Upper lobe of left lung (tissue), 6 donors: Measurements from ENCODE around the gene KIAA0232. TPM values are rescaled to one million over a fixed set of nuclear protein-coding genes. Genes with fewer than 3 reads are reported as not detected.

Experiments
- ATAC-seq, 2 donors: fragments of 200-7000 bp; cut with Tn5 transposase; one replicate each; pipeline ENCODE4 v1.9.1; 2022; ENCODE audit warnings: mild to moderate bottlenecking in 2 of 2, moderate library complexity in 2 of 2; ENCODE audit not compliant: low FRiP score in 2 of 2
- DNase-seq, 2 donors: peaks; one replicate each; pipeline ENCODE4 v3.0.0-alpha.2; 2019 to 2020
- H3K27ac ChIP-seq, 4 donors: fragments of 200-600 bp; sonication (generic); one replicate each; pipeline ENCODE4 v1.5.1; 2016 to 2019
- H3K27me3 ChIP-seq, 4 donors: fragments of 200-600 bp; sonication (generic); one replicate each; pipeline ENCODE4 v1.5.1; 2017 to 2019
- H3K36me3 ChIP-seq, 4 donors: fragments of 200-600 bp; sonication (generic); one replicate each; pipeline ENCODE4 v1.5.1; 2016 to 2019
- H3K4me1 ChIP-seq, 4 donors: fragments of 200-600 bp; sonication (generic); one replicate each; pipeline ENCODE4 v1.5.1; 2018 to 2019
- H3K4me3 ChIP-seq, 4 donors: fragments of 200-600 bp; sonication (generic); one replicate each; pipeline ENCODE4 v1.5.1; 2017 to 2019; ENCODE audit warnings: mild to moderate bottlenecking in 2 of 4, moderate library complexity in 1 of 4
- H3K9me3 ChIP-seq, 4 donors: fragments of 200-600 bp; sonication (generic); one replicate each; pipeline ENCODE4 v1.5.1; 2018 to 2019
- CTCF ChIP-seq, 6 experiments: fragments of 450-650 bp in 4 of 6; fragments of 200-600 bp in 2 of 6; sonication (generic) in 2 of 6; IDR thresholded peaks; one replicate each; pipeline ENCODE4 v1.5.1; 2016 to 2019; ENCODE audit warnings: antibody characterized with exemption in 6 of 6
- EP300 ChIP-seq, 4 donors: sonication (generic); formaldehyde crosslinking; IDR thresholded peaks; one replicate each; pipeline ENCODE4 v1.5.1; 2017; ENCODE audit warnings: antibody characterized with exemption in 4 of 4, control low read depth in 2 of 4
- POLR2A ChIP-seq, 4 donors: fragments of 450-650 bp; IDR thresholded peaks; one replicate each; pipeline ENCODE4 v1.5.1; 2016 to 2017; ENCODE audit warnings: antibody characterized with exemption in 4 of 4, mild to moderate bottlenecking in 2 of 4
- POLR2AphosphoS5 ChIP-seq, 2 donors: sonication (generic); formaldehyde crosslinking; IDR thresholded peaks; one replicate each; pipeline ENCODE4 v1.5.1; 2017; ENCODE audit warnings: antibody characterized with exemption in 2 of 2
- WGBS, 2 donors: methylation state at CpG; one replicate each; pipeline ENCODE4 v1.1.5; 2017 to 2018; 5-methylcytosine and 5-hydroxymethylcytosine counted together
- total RNA-seq, 6 donors: library from RNA; depleted of rRNA in 4 of 6; stranded (reverse); fragments of >200 nt in 4 of 6; gene quantifications; one replicate each; pipeline versions ENCODE4 v1.1.0 to v1.2.1, GENCODE V29; 2016 to 2021
- donor health status: DM: no; HTN: no; CAD: no; lungs with moderate emphysema.
- donor health status: DM: no; HTN: yes; CAD: no; lungs with severe emphysema.

The KIAA0232 gene
- total RNA-seq, 6 donors from 2014 or later, result 22.6 to 45.0 (median 24.4) TPM

- TF ChIP-seq POLR2A (IDR thresholded peaks at IDR 0.05) (no peak), EP300 (IDR thresholded peaks at IDR 0.05) (no peak), CTCF (IDR thresholded peaks at IDR 0.05) (no peak), POLR2AphosphoS5 (IDR thresholded peaks at IDR 0.05) (no peak)
- Histone ChIP-seq H3K27ac (no peak overlapping the region), H3K36me3 (peaks cover 19 to 61% (median 28%) of the 10 kb centered on the region in 4 donors), H3K9me3 (no peaks in the 10 kb centered on the region), H3K4me3 (no peak overlapping the region), H3K4me1 (peaks cover 2 to 16% (median 11%) of the 10 kb centered on the region in 4 donors), H3K27me3 (no peaks in the 10 kb centered on the region)
- no peak for DNase-seq
- ATAC-seq, result no peak
- 81 to 98% methylated on average over 6 of the region's 6 CpGs for WGBS, 2 donors
These were observed 76.5 kb downstream of the KIAA0232 start for GRCh38 chr4:6858997-6859396.

- H3K9me3 ChIP-seq, result no peaks in the 10 kb centered on the region
- peaks cover 19 to 61% (median 28%) of the 10 kb centered on the region in 4 donors for H3K36me3 ChIP-seq
- no peak for ATAC-seq
- H3K27me3 ChIP-seq, result no peaks in the 10 kb centered on the region
- WGBS, 2 donors, result 96 to 100% methylated on average over 1 of the region's 1 CpG
- peaks cover 2 to 13% (median 6%) of the 10 kb centered on the region in 4 donors for H3K4me1 ChIP-seq
- H3K4me3 ChIP-seq, result no peak overlapping the region
- H3K27ac ChIP-seq, result no peak overlapping the region
- no peak for DNase-seq
- TF ChIP-seq POLR2A (IDR thresholded peaks at IDR 0.05), result no peak
- TF ChIP-seq EP300 (IDR thresholded peaks at IDR 0.05), result no peak
- TF ChIP-seq POLR2AphosphoS5 (IDR thresholded peaks at IDR 0.05), result no peak
- TF ChIP-seq CTCF (IDR thresholded peaks at IDR 0.05), result no peak
These were observed 77.0 kb downstream of the KIAA0232 start for GRCh38 chr4:6859543-6859942.

GRCh38 chr4:6868386-6868785 is 85.9 kb downstream of the KIAA0232 start:
- TF ChIP-seq EP300 (IDR thresholded peaks at IDR 0.05) (no peak), CTCF (IDR thresholded peaks at IDR 0.05) (no peak), POLR2AphosphoS5 (IDR thresholded peaks at IDR 0.05) (no peak), POLR2A (IDR thresholded peaks at IDR 0.05) (no peak)
- 92 to 98% methylated on average over 8 of the region's 8 CpGs for WGBS, 2 donors
- Histone ChIP-seq H3K27me3 (no peaks in the 10 kb centered on the region), H3K4me1 (peaks cover 0 to 6% (median 2%) of the 10 kb centered on the region in 4 donors), H3K4me3 (no peak overlapping the region), H3K27ac (no peak overlapping the region), H3K9me3 (no peaks in the 10 kb centered on the region), H3K36me3 (peaks cover 3 to 64% (median 34%) of the 10 kb centered on the region in 4 donors)
- DNase-seq (no peak), ATAC-seq (no peak)

GRCh38 chr4:6869944-6870343 is 87.4 kb downstream of the KIAA0232 start:
- Histone ChIP-seq H3K4me1 (peaks cover 5 to 11% (median 7%) of the 10 kb centered on the region in 4 donors), H3K36me3 (peaks cover 3 to 75% (median 35%) of the 10 kb centered on the region in 4 donors), H3K27me3 (no peaks in the 10 kb centered on the region), H3K4me3 (no peak overlapping the region), H3K27ac (peak overlapping the region in 2 of 4 donors; percentile 6 to 13), H3K9me3 (no peaks in the 10 kb centered on the region)
- WGBS, 2 donors, result 83 to 95% methylated on average over 2 of the region's 2 CpGs
- ATAC-seq (peak in 1 of 2 donors; percentile 13), DNase-seq (no peak)
- TF ChIP-seq POLR2AphosphoS5 (IDR thresholded peaks at IDR 0.05) (no peak), EP300 (IDR thresholded peaks at IDR 0.05) (no peak), POLR2A (IDR thresholded peaks at IDR 0.05) (no peak), CTCF (IDR thresholded peaks at IDR 0.05) (no peak)

GRCh38 chr4:6873291-6873690 is 90.8 kb downstream of the KIAA0232 start:
- H3K9me3 ChIP-seq, result no peaks in the 10 kb centered on the region
- no peak overlapping the region for H3K4me3 ChIP-seq
- TF ChIP-seq CTCF (IDR thresholded peaks at IDR 0.05) (no peak), POLR2AphosphoS5 (IDR thresholded peaks at IDR 0.05) (no peak), POLR2A (IDR thresholded peaks at IDR 0.05) (no peak), EP300 (IDR thresholded peaks at IDR 0.05) (no peak)
- DNase-seq (no peak), ATAC-seq (no peak)
- H3K27me3 ChIP-seq, result no peaks in the 10 kb centered on the region
- H3K36me3 ChIP-seq, result peaks cover 9 to 80% (median 38%) of the 10 kb centered on the region in 4 donors
- no peak overlapping the region for H3K27ac ChIP-seq
- peaks cover 13 to 14% (median 14%) of the 10 kb centered on the region in 4 donors for H3K4me1 ChIP-seq
